ENCODE data around the gene PNO1.
A peak's percentile ranks its signal among the peaks of the same experiment; 100 is the strongest.

The PNO1 gene

GRCh38 chr2:68223419-68223818, 65.7 kb downstream of the PNO1 start:
- Histone ChIP-seq H3K9me3 (no peaks in the 10 kb centered on the region), H3K27ac (no peak overlapping the region), H3K4me3 (no peak overlapping the region), H3K27me3 (no peaks in the 10 kb centered on the region), H3K36me3 (no peaks in the 10 kb centered on the region), H3K4me1 (peaks cover 0 to 67% (median 15%) of the 10 kb centered on the region in 4 donors)
- no peak for DNase-seq
- intact Hi-C loops (cut with DNase I; ENCODE audit: low total_unique reads): no loop called here
- TF ChIP-seq CTCF (IDR thresholded peaks at IDR 0.05): no peak

- Histone ChIP-seq H3K27me3 (no peaks in the 10 kb centered on the region), H3K27ac (peak overlapping the region in 1 of 2 donors; percentile 22), H3K36me3 (no peaks in the 10 kb centered on the region), H3K9me3 (no peaks in the 10 kb centered on the region), H3K4me1 (peaks cover 0 to 67% (median 10%) of the 10 kb centered on the region in 4 donors), H3K4me3 (no peak overlapping the region)
- TF ChIP-seq CTCF (IDR thresholded peaks at IDR 0.05): peak in 1 of 2 experiments; percentile 8
- DNase-seq: peak in 1 of 2 donors; percentile 32
- intact Hi-C loops (cut with DNase I; ENCODE audit: low total_unique reads): no loop called here
These were observed 67.5 kb downstream of the PNO1 start for GRCh38 chr2:68225119-68225632.
